ENCODE data around the gene ATG2A.

The ATG2A gene

GRCh38 chr11:64864473-64865285 is 52.3 kb downstream of the ATG2A start:
- Mint-ChIP-seq H3K36me3 (peaks cover 37% of the 10 kb centered on the region), H3K9me3 (peaks cover 2% of the 10 kb centered on the region), H3K27me3 (no peaks in the 10 kb centered on the region), H3K27ac (peak overlapping the region; percentile 91), H3K4me3 (peak overlapping the region; percentile 74), H3K4me1 (peaks cover 91% of the 10 kb centered on the region)
- ATAC-seq = peak; percentile 41

GRCh38 chr11:64864135-64864472 is 52.9 kb downstream of the ATG2A start:
- H3K9me3 Mint-ChIP-seq = peaks cover 2% of the 10 kb centered on the region
- H3K4me1 Mint-ChIP-seq = peaks cover 91% of the 10 kb centered on the region
- H3K27me3 Mint-ChIP-seq = no peaks in the 10 kb centered on the region
- peaks cover 39% of the 10 kb centered on the region for H3K36me3 Mint-ChIP-seq
- ATAC-seq = no peak
- peak overlapping the region; percentile 74 for H3K4me3 Mint-ChIP-seq
- H3K27ac Mint-ChIP-seq = peak overlapping the region; percentile 91

- peaks cover 91% of the 10 kb centered on the region for H3K4me1 Mint-ChIP-seq
- peaks cover 42% of the 10 kb centered on the region for H3K36me3 Mint-ChIP-seq
- H3K4me3 Mint-ChIP-seq = peak overlapping the region; percentile 74
- no peak for ATAC-seq
- no peaks in the 10 kb centered on the region for H3K27me3 Mint-ChIP-seq
- H3K27ac Mint-ChIP-seq = peak overlapping the region; percentile 91
- peaks cover 2% of the 10 kb centered on the region for H3K9me3 Mint-ChIP-seq
Measured at GRCh38 chr11:64863391-64864060, 53.5 kb downstream of the ATG2A start.

GRCh38 chr11:64862987-64863390 is 54.0 kb downstream of the ATG2A start:
- Mint-ChIP-seq H3K4me1 (peaks cover 87% of the 10 kb centered on the region), H3K27ac (peak overlapping the region; percentile 91), H3K4me3 (peak overlapping the region; percentile 18), H3K9me3 (peaks cover 2% of the 10 kb centered on the region), H3K27me3 (no peaks in the 10 kb centered on the region), H3K36me3 (peaks cover 38% of the 10 kb centered on the region)
- no peak for ATAC-seq

- no peak for ATAC-seq
- Mint-ChIP-seq H3K4me1 (peaks cover 87% of the 10 kb centered on the region), H3K27me3 (no peaks in the 10 kb centered on the region), H3K27ac (peak overlapping the region; percentile 91), H3K9me3 (peaks cover 2% of the 10 kb centered on the region), H3K36me3 (peaks cover 38% of the 10 kb centered on the region), H3K4me3 (peak overlapping the region; percentile 38)
Measured at GRCh38 chr11:64861227-64861975, 55.6 kb downstream of the ATG2A start.

- Mint-ChIP-seq H3K4me1 (peaks cover 87% of the 10 kb centered on the region), H3K27ac (peak overlapping the region; percentile 91), H3K27me3 (no peaks in the 10 kb centered on the region), H3K36me3 (peaks cover 47% of the 10 kb centered on the region), H3K9me3 (no peaks in the 10 kb centered on the region), H3K4me3 (peak overlapping the region; percentile 74)
- ATAC-seq = peak; percentile 93
Measured at GRCh38 chr11:64859542-64860414, 57.2 kb downstream of the ATG2A start.

GRCh38 chr11:64858467-64859263 is 58.3 kb downstream of the ATG2A start:
- Mint-ChIP-seq H3K27ac (peak overlapping the region; percentile 91), H3K4me3 (peak overlapping the region; percentile 74), H3K9me3 (no peaks in the 10 kb centered on the region), H3K4me1 (peaks cover 87% of the 10 kb centered on the region), H3K36me3 (peaks cover 55% of the 10 kb centered on the region), H3K27me3 (no peaks in the 10 kb centered on the region)
- ATAC-seq = peak; percentile 70

- H3K4me3 Mint-ChIP-seq = peak overlapping the region; percentile 29
- ATAC-seq = no peak
Measured at GRCh38 chr11:64857485-64857884, 59.5 kb downstream of the ATG2A start.

GRCh38 chr11:64856382-64857227 is 60.4 kb downstream of the ATG2A start:
- H3K4me3 Mint-ChIP-seq = peak overlapping the region; percentile 22
- H3K27me3 Mint-ChIP-seq = no peaks in the 10 kb centered on the region
- peaks cover 88% of the 10 kb centered on the region for H3K4me1 Mint-ChIP-seq
- peaks cover 66% of the 10 kb centered on the region for H3K36me3 Mint-ChIP-seq
- peak; percentile 1 for ATAC-seq
- H3K9me3 Mint-ChIP-seq = no peaks in the 10 kb centered on the region
- H3K27ac Mint-ChIP-seq = peak overlapping the region; percentile 91

More at GRCh38 chr11:64857485-64857884, 59.5 kb downstream of the ATG2A start:
- H3K9me3 Mint-ChIP-seq = no peaks in the 10 kb centered on the region
- H3K27ac Mint-ChIP-seq = peak overlapping the region; percentile 91
- H3K27me3 Mint-ChIP-seq = no peaks in the 10 kb centered on the region
- H3K4me1 Mint-ChIP-seq = peaks cover 87% of the 10 kb centered on the region
- peaks cover 64% of the 10 kb centered on the region for H3K36me3 Mint-ChIP-seq

GRCh38 chr11:64855596-64856304 is 61.3 kb downstream of the ATG2A start:
- H3K4me1 Mint-ChIP-seq = peaks cover 90% of the 10 kb centered on the region
- peak overlapping the region; percentile 57 for H3K4me3 Mint-ChIP-seq
- ATAC-seq = no peak
- H3K9me3 Mint-ChIP-seq = no peaks in the 10 kb centered on the region
- H3K27me3 Mint-ChIP-seq = no peaks in the 10 kb centered on the region
- H3K27ac Mint-ChIP-seq = peak overlapping the region; percentile 91
- H3K36me3 Mint-ChIP-seq = peaks cover 66% of the 10 kb centered on the region

GRCh38 chr11:64854534-64855502 is 62.2 kb downstream of the ATG2A start:
- Mint-ChIP-seq H3K9me3 (no peaks in the 10 kb centered on the region), H3K27ac (peak overlapping the region; percentile 91), H3K4me3 (peak overlapping the region; percentile 57), H3K36me3 (peaks cover 60% of the 10 kb centered on the region), H3K4me1 (peaks cover 89% of the 10 kb centered on the region), H3K27me3 (no peaks in the 10 kb centered on the region)
- no peak for ATAC-seq

- peak overlapping the region; percentile 91 for H3K27ac Mint-ChIP-seq
- no peak for ATAC-seq
- no peaks in the 10 kb centered on the region for H3K9me3 Mint-ChIP-seq
- H3K4me3 Mint-ChIP-seq = peak overlapping the region; percentile 43
- peaks cover 56% of the 10 kb centered on the region for H3K36me3 Mint-ChIP-seq
- no peaks in the 10 kb centered on the region for H3K27me3 Mint-ChIP-seq
- peaks cover 89% of the 10 kb centered on the region for H3K4me1 Mint-ChIP-seq
Measured at GRCh38 chr11:64854157-64854533, 62.9 kb downstream of the ATG2A start.
